Measurements from ENCODE around the gene SH3PXD2A. TPM values are rescaled to one million over a fixed set of nuclear protein-coding genes. Genes with fewer than 3 reads are reported as not detected.

Gene SH3PXD2A
- total and polyA plus RNA-seq, 9 of the 15 experiments (the other 6 are each of a cell fraction or from before 2014, with no cell fraction given) = 0.41 to 9.3 (median 2.5) TPM

GRCh38 chr10:103696411-103697145 lies 158.8 kb downstream of the SH3PXD2A start (continued):
- TF ChIP-seq CTCF (IDR thresholded peaks at IDR 0.05 in 2 of 3, conservative IDR thresholded peaks at IDR 0.05 in 1 of 3; ENCODE audit: insufficient read depth in 2 of 3, low read depth in 1 of 3, low read length in 3 of 3) (peak; percentile 40 to 64 (median 42)), TRIM25 (IDR thresholded peaks at IDR 0.05; ENCODE audit: borderline replicate concordance) (no peak), IRF2 (CRISPR knock-in tag; IDR thresholded peaks at IDR 0.05) (no peak), ZZZ3 (IDR thresholded peaks at IDR 0.05) (no peak), PREB (CRISPR knock-in tag; IDR thresholded peaks at IDR 0.05) (no peak), HDAC2 (IDR thresholded peaks at IDR 0.05) (peak; percentile 89), COPS2 (conservative IDR thresholded peaks at IDR 0.05) (no peak), NR4A1 (CRISPR knock-in tag; IDR thresholded peaks at IDR 0.05) (no peak), NR4A1 (tag; IDR thresholded peaks at IDR 0.05) (no peak), HNRNPK (IDR thresholded peaks at IDR 0.05; ENCODE audit: low read depth, low read length, poor library complexity, severe bottlenecking) (no peak), HMGXB4 (CRISPR knock-in tag; IDR thresholded peaks at IDR 0.05) (no peak), CBFA2T3 (IDR thresholded peaks at IDR 0.05) (0 out of 2 replicates have a peak, but pooled peaks have one; percentile 8), HSF4 (CRISPR knock-in tag; IDR thresholded peaks at IDR 0.05; ENCODE audit: borderline replicate concordance) (no peak), ZSCAN32 (CRISPR knock-in tag; IDR thresholded peaks at IDR 0.05) (no peak), RBBP5 (IDR thresholded peaks at IDR 0.05; ENCODE audit: borderline replicate concordance, insufficient read depth, low read length, poor library complexity, severe bottlenecking) (no peak), RCOR1 (IDR thresholded peaks at IDR 0.05; ENCODE audit: borderline replicate concordance in 1 of 2, low read depth in 2 of 2, low read length in 2 of 2) (peak in 1 of 2 experiments; percentile 90; a peak in 2 of 4 replicates), GABPB2 (CRISPR knock-in tag; conservative IDR thresholded peaks at IDR 0.05) (no peak), ZBTB12 (CRISPR knock-in tag; IDR thresholded peaks at IDR 0.05) (no peak), USF1 (CRISPR knock-in tag; IDR thresholded peaks at IDR 0.05) (no peak)

All from K562 (cell line).